Non-pigmented ciliary epithelial cell (primary cell): ENCODE measurements around the gene ABCD3.

Experiments
- DNase-seq: peaks from one replicate; pipeline ENCODE4 v3.0.0-alpha.2; 2010; ENCODE audit warnings: low read depth

The ABCD3 gene

DNA sequence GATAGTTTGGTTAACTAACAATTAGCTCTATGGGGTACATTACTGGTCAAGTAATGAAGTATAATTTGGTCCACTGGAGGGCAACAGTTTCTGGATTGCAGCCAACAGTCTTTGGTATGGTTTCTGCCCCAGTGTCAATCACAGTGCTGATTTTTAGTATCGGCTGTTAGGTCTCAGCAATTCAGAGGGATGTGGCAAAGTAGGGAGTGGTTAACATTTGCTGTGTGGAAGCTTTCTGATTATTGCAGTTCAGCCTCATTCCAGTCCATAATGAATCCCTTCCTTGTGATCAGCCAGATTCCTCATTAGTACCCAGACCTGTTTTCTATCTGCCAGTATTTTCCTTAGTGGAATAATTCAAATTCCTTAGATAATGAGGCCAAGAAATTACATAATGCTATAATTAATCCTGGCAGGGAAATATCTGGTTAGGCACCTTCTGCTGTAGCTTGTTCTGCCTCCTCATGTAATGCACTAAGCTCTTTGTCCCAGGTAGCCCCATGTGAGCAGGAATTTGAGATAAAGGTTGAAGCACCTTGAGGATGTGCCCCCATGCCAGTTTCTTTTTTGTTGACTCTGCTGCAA lies 109.3 kb downstream of the ABCD3 start:
- DNase-seq, result no peak

DNA sequence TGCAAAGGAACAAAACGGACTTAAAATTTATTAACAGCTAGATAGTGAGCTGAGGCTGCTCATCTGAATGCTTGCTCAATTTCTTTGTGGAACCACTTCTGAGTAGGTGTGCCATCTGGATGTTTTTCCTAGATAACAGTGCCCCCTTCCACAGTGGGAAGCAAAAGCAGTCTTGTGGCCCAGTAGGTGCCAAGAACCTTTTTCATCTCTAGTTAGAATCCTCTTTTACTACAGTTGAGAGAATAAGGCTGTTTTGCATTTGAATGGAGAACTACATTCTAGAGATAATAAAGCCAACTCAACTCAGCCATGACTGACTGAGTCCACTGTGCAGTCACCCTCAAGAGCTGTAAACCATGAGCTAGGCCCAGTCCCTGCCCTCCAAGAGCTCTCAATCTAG lies 110.1 kb downstream of the ABCD3 start:
- DNase-seq, result no peak

DNA sequence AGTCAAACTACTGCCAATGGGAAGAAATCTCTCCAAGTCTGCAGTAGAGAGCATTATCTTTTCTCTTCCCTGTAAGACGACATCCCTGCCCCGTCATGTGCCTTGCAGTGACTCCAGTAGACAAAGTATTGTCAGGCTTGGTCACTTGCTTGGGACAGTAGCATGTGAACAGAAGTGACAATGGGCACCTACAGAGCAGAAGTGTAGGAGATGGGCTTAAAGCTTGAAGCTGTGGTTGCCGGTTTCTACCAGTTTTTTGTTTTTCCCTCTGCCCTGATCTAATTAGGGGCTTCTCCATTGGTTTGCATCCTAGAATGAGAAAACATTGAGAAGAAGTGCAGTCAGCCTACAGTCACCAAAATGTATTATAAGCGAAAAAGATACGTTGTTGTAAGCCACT lies 110.6 kb downstream of the ABCD3 start:
- no peak for DNase-seq

DNA sequence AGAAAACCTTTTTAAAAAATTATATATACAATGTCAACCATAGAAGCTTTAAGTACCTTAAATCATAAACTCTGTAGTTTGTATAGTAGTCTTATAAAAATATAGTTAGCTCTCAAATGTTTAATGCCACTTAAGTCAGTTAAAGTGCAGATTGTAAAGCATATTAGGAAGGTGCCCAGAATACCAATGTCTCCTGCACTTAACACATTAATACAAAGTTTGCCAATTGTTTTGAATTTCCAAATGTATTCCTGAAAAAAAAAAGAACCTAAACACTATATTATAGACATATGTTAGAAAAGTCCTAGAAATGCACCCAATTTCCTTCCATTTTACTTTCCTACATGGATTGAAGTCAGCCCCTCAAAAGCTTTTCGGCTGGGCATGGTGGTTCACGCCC lies 111.2 kb downstream of the ABCD3 start:
- no peak for DNase-seq

DNA sequence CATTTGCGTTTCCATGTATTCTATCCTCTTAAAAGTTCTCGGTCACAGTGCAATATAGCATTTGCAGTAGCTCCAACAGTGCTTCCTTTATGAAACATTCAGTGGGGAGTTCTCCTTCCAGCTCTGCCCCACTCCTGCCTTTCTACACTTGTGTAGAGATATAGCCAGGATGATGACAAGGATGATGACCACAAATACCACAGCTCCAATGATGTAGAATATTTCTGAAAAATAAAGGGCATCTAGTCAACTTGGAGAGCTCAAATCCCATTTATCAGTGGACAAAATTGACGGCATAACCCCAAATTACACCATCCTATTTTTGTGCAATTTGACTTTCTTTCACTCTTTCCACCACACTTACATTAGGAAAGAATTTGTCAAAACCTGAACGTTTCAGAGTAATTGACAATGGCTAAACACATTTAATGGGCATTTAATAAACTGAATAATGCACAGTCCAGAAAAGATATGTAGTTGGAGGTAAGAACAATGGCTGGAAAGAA lies 112.2 kb downstream of the ABCD3 start:
- DNase-seq, result no peak

DNA sequence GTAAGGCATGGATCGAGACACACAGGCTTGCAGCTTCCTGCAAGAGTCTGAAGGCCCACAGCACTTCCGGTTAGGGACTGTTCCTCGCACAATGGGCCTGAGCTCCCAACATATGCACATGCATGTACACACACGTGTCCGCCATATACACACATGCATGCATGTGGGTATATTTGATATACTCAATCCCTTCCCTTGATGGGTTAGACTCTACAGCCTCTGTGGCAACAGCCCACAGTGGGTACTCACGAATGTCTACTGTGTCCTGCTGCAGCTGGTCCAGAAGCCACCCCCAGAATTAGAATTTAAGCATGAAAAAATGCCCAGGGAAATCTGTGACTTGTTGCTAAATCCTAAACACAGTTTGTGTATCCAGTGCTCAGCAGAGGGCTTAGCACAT lies 113.5 kb downstream of the ABCD3 start:
- DNase-seq, result no peak

DNA sequence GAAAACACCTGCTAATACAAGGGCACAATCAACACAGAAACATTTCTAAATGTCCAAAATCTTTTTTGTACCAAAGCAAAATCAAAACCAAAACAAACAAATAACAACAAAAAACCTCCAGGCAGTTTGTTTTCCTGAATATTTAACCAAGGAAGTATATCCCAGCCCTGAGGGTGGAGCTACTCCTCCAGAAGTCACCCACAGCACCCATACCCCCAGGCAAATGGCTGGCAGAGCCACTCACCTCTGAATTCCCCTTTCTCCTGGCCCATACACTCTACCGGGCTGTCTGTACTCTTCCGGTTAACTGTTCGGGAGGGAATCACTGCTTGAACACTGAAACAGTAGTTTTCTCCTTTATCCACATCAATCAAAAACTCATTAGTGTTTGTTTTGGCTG lies 113.9 kb downstream of the ABCD3 start:
- DNase-seq, result no peak

DNA sequence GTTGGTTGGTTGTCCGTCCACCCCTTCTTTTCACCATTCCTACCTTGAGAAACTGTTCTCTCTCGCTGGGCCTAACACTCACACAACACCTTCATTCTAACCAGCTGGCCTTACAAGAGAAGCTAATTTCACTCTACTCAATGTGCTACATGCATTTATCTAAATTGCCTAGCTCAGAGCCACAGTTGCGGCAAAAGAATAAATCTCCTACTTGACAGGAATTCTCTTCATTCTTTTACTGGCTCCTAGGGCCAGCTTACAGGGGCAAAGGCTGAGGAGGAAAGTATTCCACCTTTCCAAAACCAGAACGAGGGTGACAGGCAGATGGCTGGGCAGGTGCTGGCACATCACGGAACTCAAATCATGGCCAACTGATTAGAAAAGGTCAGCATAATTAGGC lies 116.9 kb downstream of the ABCD3 start:
- DNase-seq, result no peak

DNA sequence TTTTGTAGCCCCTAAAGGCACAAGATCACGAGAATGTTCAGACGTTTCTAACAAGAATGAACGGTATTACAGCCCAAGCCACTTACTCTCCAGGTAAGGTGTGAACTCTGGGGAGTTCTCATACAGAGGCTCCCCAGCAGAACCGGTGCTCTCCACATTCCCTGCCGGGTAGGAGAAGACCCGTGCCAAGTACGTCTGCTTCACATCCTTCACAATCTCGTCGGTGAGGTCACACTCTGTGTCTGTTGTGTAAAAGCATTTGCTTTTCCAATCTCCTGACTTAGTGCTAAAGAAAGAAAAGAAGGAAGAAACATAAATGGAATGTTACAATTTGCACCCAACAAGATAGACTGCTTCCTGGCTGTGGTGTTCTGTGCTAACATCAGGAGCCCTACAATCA lies 117.7 kb downstream of the ABCD3 start:
- DNase-seq, result no peak

DNA sequence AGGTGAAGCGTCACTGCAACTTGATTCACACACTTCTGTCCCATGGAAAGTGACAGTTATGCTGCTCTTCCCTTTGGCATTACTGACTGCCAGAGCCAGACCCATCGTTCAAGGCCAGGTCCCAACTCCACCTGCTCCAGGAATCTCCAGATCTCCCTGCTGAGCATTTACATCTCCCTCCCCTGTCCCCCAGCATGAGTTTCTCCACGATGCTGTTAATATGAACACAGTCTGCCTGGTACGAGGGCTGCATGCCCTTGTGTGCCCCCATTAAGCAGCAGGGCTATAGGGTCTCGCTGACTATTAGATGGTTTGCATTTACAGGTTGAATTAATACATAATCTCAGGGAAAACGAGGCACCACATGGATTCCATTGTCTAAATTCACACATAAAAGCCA lies 119.1 kb downstream of the ABCD3 start:
- DNase-seq, result no peak

DNA sequence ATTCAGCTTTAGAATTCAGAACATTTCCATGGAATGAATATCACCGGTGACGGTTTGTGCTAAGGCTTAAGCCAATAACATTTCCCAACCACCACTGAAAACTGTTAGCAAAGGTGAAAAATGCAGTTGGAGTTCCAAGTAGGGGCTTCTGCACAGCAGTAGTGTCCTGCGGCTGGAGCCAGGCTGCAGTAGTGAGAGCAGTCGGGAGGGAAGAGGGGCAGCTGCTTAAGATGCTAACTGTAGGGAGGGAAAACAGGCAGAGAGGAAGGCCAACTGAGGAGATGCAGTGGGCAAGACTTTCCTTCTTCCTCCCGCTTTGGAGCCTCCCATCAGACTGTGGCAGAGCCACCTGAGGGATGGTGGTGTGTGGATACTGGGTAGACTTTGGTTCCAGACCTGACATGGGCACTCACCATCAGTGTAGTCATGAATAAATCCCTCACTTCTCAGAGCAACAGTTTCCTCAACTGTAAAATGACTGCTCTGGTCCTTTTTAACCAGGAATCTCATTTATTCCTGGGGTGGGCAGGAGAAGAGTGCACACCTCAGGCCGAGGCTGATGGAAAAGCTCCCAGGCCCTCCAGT lies 120.1 kb downstream of the ABCD3 start:
- DNase-seq, result no peak

DNA sequence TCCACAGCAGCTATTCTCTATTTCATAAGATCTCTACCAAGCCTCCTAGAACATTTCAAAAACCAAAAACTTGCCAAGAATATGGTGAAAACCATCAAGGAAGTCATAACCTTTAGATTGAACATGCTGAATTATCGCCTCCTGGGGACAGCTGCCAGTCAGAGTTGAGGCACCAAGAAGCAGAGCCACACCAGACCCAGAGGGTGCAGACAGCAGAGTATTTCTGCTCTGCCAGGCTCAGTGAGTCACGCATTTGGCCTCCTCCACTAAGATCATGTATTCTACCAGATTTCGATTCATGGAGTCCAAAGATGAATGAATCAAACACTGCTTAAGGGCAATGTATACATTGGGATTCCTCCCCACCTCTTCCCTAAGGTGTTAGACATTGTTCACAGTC lies 121.3 kb downstream of the ABCD3 start:
- no peak for DNase-seq

DNA sequence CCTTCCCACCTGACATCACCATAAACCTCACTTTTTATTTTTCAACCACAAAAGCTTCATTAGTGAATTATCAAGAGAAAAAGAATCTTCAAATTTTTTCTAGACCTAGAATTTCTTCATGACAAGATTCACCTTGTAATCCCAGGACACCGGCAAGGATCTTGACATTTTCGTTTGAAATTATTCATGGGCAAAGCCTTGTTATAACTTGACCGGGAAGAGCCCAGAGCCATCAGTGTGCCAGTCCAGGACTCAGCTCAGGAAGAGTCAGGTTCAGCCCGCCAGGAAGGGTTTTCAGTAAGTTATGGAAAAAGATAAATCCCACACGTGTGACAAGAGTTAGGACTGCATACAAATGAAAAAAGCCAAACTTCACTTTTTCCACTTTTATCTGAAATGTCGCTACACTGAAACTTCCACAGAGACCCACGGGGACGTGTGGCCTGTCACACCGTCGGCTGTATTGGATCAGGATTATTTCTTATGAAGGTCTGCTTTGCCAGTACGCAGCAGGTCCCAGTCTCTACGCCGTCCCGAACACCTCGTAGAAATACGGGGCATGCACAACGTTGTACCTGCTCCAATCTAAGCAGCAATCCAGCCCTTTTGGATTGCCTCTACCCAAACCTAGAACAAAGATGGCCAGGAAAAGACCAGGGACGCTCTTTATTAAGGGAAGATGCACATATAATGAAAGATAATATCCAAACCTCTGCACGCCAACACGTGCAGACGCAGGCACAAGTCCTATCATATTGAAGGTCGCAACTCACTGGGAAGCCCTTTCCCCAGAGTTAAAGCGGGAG lies 122.5 kb downstream of the ABCD3 start:
- DNase-seq, result no peak

DNA sequence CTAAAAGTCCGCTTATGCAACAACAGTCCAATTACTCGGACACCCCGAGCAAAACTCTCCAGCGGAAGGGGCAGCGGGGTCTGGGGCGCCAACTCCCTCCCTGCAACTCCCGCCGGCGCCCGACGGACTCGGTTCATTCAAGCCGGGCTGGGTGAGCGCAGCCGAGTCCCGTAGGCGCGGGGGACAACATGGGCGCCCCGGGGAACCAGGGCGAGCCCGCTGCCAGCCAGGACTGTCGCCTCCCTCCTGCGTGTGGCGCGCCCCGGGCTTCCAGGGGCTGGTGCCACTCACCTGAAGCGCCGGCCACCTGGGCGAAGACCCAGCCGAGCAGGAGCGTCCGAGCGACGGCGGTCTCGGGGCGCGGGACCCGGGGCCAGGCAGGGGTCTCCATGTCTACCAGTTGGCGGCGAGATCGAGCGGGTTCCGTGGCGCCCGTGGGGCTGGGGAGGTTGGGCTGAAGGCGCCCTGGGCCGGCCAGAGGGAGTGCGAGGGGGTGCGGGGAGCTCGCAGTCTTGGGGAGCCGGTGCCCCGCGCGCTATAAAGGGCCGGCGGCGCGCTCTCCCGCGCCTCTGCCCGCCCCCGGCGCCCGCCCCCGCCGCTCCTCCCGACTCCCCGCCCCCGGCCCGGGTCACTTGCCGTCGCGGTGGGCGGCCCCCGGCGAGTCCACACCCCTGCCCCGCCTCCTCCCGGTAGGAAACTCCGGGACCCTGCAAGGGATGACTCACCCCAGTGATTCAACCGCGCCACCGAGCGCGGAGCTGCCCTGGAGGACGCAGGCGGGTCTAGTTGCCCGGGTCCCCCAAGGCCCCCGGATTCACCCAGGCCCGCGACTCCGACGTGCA lies 123.3 kb downstream of the ABCD3 start, which contains the start of gene F3:
TSS of gene F3 (minus strand) at position 514 of the 842 bp plus-strand sequence. CDS start at position 391, 123 bp downstream.
- no peak for DNase-seq

DNA sequence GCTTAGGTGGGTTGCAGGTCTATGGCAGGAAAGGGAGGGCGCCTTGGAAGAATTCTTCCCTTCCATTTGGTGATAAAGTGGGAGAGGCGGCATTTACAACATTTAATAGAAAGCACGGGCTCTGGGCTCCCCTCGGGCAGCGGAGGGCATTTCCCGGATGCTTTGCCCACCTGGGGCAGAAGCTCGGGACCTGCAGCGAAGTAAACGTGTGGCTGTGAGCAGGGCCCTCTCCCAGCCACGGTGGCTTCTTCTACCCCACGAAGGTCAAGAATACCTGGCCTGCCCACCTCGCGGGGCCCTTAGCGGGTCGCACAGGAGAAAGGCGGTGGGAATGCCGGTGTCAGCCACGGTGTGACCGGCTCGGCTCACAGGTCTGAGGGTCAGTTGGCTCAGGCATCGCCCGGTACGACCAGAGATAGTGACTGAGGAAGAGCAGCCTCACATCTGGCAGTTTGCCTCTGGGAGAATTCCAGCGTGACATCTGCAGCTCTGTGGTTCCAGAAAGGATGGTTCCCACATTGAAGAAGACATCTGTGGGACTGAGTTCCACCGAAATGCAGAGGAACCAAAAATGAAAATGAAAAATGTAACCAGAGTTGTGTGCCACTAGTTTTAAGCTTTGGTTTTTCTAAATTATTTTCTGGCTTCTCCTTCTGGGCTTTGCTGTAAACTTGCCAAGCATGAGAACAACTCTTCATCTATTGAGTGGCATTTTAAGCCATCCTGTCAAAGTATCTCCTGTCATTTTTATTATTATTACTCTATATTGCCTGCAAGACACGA lies 124.1 kb downstream of the ABCD3 start:
- no peak for DNase-seq

DNA sequence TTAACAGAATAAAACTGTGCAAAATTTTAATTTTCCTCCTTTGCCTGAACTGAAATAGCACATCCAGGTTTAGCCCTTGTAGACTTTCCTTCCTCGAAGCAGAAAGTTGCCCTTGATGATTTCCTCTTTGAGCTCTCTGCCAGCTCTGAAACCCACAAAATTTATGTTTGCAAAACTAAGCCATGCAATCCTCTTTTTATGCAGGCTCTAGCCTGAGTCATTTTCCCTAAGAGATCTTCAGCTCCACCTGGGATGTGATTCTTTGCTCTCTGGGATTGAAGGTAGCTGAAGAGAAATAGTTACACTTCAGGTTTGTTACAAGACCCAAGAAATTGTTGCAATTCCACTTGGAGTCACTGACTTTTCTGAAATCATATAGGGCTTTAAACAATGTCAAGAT lies 124.8 kb downstream of the ABCD3 start:
- DNase-seq, result no peak

DNA sequence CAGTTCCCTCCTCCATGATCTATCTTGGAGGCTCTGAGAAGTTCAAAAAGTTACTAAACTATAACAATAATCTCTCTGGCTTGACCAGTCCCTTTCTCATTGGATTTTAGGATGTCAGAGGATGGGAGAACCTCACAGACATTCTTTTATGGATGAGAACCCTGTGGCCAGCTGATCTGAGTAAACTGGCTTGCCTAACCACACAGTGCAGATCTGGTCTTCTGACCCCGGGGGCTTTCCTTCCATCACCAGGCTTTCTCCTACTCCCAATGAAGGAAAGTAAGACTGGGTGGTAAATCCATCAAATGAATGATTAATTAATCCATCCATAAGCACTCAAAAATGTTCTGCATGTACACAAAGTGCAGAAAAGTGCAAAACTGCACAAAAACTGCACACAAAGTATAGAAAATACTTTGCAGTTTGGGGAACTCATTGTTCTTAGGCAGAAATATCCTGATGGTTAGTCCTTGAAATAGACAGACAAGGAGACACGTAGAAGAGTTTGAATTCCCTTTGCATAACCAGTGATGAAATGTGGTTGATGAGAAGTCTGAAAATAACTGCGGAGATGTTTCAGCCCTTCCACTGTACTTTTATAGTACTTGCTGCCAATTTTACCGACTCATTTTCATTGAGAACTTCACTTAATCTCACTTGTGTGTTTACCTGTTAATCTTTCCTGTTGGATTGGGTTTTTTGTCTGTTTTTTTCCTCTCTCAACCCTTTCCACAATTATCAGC lies 125.9 kb downstream of the ABCD3 start:
- DNase-seq, result no peak

DNA sequence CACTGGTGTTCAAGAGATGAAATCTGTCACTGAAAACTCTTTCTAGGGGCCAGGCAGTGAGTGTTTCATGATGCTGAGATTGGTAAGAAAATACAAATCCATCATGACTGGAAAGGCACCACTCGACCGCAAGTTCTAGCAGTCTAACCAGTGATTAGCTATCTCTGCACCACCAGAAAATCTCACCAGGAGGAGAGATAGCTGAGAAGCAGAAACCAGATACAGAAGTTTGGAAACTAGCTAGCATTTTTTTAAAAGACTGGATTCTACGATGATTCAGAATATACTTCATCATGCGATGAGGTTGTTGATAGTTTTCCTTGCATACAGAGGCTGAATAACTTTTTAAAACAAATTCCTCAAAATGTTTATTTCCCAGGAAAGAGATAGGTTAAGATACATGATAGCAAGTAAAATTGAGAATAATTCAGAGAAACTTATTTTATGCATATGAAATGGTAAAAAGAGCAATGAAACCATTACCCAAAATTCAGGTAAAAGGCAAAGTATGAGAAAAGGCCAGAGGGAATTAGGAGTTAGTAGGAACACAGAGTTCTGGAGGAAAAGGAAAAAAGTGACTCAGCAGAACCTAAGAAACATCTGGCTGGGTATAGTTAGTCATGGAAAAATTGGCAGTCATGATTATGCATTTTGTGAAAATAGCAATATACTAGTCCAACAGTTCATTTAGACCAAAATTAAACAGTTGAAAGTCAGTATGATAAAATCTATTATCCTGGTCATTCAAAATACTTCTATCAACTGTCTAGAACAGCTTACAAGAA lies 126.7 kb downstream of the ABCD3 start:
- no peak for DNase-seq

DNA sequence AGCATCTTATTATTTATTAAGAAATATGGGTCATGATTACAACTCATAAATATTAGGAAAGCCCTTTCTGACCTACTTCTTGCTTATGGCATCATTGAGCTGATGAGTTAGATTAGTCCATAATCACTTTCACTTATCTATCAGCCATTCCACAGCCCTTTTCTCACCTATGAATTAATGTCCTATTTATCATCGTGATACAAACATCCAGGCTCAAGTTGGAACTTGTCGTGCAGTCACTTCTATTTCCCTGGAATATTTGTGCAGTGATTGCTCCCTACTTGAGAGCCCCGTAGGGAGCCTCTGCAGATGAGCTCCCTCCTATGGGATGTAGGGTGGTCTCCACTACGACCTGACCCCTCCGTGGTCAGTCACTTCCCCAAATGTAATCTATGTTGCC lies 131.5 kb downstream of the ABCD3 start:
- no peak for DNase-seq

DNA sequence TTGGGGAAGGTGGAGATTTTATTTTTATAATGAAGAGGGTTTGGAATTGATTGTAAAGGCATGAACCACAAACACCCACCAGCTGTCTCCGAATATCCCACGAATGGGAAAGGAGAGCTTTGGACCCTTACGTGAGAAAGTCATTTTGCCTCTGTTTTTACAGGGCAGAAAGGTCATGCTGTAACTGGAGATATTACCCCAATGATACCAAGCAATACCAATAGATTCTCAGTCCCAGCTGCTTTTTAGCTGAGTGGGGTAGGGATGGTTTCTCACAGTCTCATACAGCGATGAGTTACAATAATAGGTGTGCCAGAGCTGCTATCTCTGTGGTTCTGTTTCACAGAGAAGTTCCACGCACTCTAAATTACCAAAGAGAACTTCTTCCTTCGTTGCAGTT lies 132.2 kb downstream of the ABCD3 start:
- DNase-seq, result no peak
